Measurements from ENCODE around the gene CCNB1.
"Not testable (repeated sequence)": the region's sequence is repeated elsewhere in the genome, so short reads cannot be mapped to it uniquely, and the experiment has no call there.

CCNB1 gene

DNA sequence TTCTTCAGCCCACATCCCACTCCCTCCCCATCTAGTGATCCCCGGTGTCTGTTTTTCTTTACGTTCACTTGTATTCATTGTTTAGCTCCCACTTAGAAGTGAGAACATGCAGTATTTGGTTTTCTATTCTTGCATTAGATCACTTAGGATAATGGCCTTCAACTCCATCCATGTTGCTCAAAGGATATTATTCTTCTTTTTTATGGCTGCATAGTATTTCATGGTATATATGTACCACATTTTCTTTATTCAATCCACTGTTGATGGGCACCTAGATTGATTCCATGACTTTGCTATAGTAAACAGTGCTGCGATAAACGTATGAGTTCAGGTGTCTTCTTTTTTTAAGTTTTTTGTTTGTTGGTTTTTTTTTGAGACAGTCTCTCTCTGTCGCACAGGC is 29.1 kb upstream of the CCNB1 start:
- no peak for TF ChIP-seq ZNF274 (IDR thresholded peaks at IDR 0.05; ENCODE audit: low read depth, low read length)
- TF ChIP-seq YY1 (IDR thresholded peaks at IDR 0.05; ENCODE audit: insufficient read depth, insufficient read length) = no peak
- no peak for TF ChIP-seq SUZ12 (IDR thresholded peaks at IDR 0.05; ENCODE audit: extremely low read depth, insufficient read depth, insufficient read length)
- DNase-seq (ENCODE audit: low read depth, low spot score) = no peak
- Histone ChIP-seq H3K4me3 (ENCODE audit: insufficient read length, low read depth) (no peak overlapping the region), H3K27me3 (ENCODE audit: insufficient read depth, insufficient read length) (no peaks in the 10 kb centered on the region), H3K9ac (ENCODE audit: insufficient read length, low read depth) (no peak overlapping the region), H3K4me1 (ENCODE audit: insufficient read depth, insufficient read length) (no peaks in the 10 kb centered on the region), H3K36me3 (ENCODE audit: insufficient read depth, insufficient read length, low read length) (peaks cover 4% of the 10 kb centered on the region), H3K9me3 (ENCODE audit: insufficient read depth, low read length) (no peaks in the 10 kb centered on the region)

DNA sequence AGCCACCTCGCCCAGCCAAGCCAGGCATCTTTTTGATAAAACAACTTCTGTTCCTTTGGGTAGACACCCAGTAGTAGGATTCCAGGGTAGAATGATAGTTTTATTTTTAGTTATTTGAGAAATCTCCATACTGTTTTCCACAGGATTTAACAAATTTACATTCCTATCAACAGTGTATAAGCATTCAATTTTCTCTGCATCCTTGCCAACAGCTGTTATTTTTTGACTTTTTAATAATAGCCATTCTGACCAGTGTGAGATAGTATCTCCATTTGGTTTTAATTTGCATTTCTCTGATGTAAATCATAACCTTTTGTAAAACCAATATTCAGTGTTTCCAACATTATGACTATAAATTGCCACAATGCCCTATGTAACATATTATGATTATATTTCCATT is 28.2 kb upstream of the CCNB1 start:
- H3K9ac ChIP-seq (ENCODE audit: insufficient read length, low read depth) = no peak overlapping the region
- no peaks in the 10 kb centered on the region for H3K9me3 ChIP-seq (ENCODE audit: insufficient read depth, low read length)
- no peaks in the 10 kb centered on the region for H3K36me3 ChIP-seq (ENCODE audit: insufficient read depth, insufficient read length, low read length)
- TF ChIP-seq YY1 (IDR thresholded peaks at IDR 0.05; ENCODE audit: insufficient read depth, insufficient read length) = no peak
- no peak for TF ChIP-seq ZNF274 (IDR thresholded peaks at IDR 0.05; ENCODE audit: low read depth, low read length)
- TF ChIP-seq SUZ12 (IDR thresholded peaks at IDR 0.05; ENCODE audit: extremely low read depth, insufficient read depth, insufficient read length) = no peak
- H3K4me1 ChIP-seq (ENCODE audit: insufficient read depth, insufficient read length) = no peaks in the 10 kb centered on the region
- H3K4me3 ChIP-seq (ENCODE audit: insufficient read length, low read depth) = no peak overlapping the region
- no peak for DNase-seq (ENCODE audit: low read depth, low spot score)
- H3K27me3 ChIP-seq (ENCODE audit: insufficient read depth, insufficient read length) = no peaks in the 10 kb centered on the region

DNA sequence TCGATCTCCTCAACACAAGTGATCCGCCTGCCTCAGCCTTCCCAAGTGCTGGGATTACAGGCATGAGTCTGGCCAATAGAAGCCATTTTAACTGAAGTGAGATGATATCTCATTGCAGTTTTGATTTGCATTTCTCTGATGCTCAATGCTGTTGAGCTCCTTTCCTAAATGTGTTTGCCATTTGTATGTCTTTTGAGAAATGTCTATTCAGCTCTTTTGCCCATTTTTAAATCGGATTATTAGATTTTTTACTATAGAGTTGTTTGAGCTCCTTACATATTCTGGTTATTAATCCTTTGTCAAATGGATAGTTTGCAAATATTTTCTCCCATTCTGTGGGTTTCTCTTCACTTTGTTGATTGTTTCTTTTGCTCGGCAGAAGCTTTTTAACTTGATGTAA is 26.7 kb upstream of the CCNB1 start:
- not testable (repeated sequence) for H3K9me3 ChIP-seq (ENCODE audit: insufficient read depth, low read length); H3K36me3 ChIP-seq (ENCODE audit: insufficient read depth, insufficient read length, low read length); DNase-seq (ENCODE audit: low read depth, low spot score); H3K4me1 ChIP-seq (ENCODE audit: insufficient read depth, insufficient read length); H3K9ac ChIP-seq (ENCODE audit: insufficient read length, low read depth); H3K4me3 ChIP-seq (ENCODE audit: insufficient read length, low read depth); H3K27me3 ChIP-seq (ENCODE audit: insufficient read depth, insufficient read length)

DNA sequence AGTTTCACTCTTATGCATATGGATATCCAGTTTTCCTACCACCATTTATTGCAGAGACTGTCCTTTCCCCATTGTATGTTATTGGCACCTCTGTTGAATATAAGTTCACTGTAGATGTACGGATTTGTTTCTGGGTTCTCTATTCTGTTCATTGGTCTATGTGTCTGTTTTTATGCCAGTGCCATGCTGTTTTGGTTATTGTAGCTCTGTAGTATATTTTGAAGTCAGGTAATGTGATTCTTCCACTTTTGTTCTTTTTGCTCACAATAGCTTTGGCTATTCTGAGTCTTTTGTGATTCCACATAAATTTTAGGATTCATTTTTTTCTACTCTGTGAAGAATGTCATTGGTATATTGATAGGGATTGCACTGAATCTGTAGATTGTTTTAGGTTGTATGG is 26.1 kb upstream of the CCNB1 start:
- TF ChIP-seq ZNF274 (IDR thresholded peaks at IDR 0.05; ENCODE audit: low read depth, low read length) (no peak), SUZ12 (IDR thresholded peaks at IDR 0.05; ENCODE audit: extremely low read depth, insufficient read depth, insufficient read length) (no peak), YY1 (IDR thresholded peaks at IDR 0.05; ENCODE audit: insufficient read depth, insufficient read length) (no peak)
- no peaks in the 10 kb centered on the region for H3K27me3 ChIP-seq (ENCODE audit: insufficient read depth, insufficient read length)
- H3K9me3 ChIP-seq (ENCODE audit: insufficient read depth, low read length) = no peaks in the 10 kb centered on the region
- H3K36me3 ChIP-seq (ENCODE audit: insufficient read depth, insufficient read length, low read length) = no peaks in the 10 kb centered on the region
- no peak overlapping the region for H3K4me3 ChIP-seq (ENCODE audit: insufficient read length, low read depth)
- no peaks in the 10 kb centered on the region for H3K4me1 ChIP-seq (ENCODE audit: insufficient read depth, insufficient read length)
- no peak for DNase-seq (ENCODE audit: low read depth, low spot score)
- no peak overlapping the region for H3K9ac ChIP-seq (ENCODE audit: insufficient read length, low read depth)

DNA sequence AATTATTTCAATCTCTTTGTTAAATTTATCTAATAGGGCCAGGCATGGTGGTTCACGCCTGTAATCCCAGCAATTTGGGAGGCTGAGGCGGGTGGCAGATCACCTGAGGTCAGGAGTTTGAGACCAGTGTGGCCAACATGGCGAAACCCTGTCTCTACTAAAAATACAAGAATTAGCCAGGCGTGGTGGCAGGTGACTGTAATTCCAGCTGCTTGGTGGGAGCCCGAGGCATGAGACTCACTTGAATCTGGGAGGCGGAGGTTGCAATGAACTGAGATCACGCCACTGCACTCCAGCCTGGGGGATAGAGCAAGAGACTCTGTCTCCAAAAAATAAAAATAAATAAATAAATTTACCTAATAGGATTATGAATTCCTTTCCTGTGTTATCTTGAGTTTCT is 18.4 kb upstream of the CCNB1 start:
- DNase-seq (ENCODE audit: low read depth, low spot score); H3K36me3 ChIP-seq (ENCODE audit: insufficient read depth, insufficient read length, low read length); H3K9me3 ChIP-seq (ENCODE audit: insufficient read depth, low read length); H3K4me1 ChIP-seq (ENCODE audit: insufficient read depth, insufficient read length); H3K27me3 ChIP-seq (ENCODE audit: insufficient read depth, insufficient read length); H3K9ac ChIP-seq (ENCODE audit: insufficient read length, low read depth); H3K4me3 ChIP-seq (ENCODE audit: insufficient read length, low read depth): not testable (repeated sequence)

DNA sequence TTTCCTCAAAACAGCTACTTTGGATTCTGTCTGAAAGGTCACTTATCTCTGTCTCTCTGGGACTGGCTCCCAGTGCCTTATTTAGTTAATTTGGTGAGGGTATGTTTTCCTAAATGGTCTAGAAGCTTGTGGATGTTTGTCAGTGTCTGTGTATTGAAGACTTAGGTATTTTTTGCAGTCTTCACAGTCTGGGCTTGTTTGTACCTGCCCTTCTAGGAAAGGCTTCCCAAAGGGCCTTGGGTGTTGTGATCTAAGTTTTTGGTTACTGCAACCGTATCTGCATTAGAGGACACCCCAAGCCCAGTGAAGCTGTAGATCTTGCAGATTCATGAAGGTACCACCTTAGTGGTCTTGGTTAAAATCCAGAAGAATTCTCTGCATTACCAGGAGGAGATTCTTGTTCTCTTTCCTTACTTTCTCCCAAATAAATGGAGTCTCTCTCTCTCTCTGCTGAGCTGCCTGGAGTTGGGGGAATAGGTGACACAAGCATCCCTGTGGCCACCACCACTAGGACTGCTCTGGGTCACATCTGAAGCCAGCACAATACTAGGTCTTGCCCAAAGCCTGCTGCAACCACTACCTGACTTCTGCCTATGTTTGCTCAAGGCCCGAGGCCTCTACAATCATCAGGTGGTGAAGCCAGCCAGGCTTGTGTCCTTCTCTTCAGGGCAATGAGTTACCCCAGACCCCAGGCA is 17.8 kb upstream of the CCNB1 start:
- H3K4me3 ChIP-seq (ENCODE audit: insufficient read length, low read depth) = no peak overlapping the region
- H3K9ac ChIP-seq (ENCODE audit: insufficient read length, low read depth) = no peak overlapping the region
- H3K4me1 ChIP-seq (ENCODE audit: insufficient read depth, insufficient read length) = no peaks in the 10 kb centered on the region
- H3K27me3 ChIP-seq (ENCODE audit: insufficient read depth, insufficient read length) = no peaks in the 10 kb centered on the region
- TF ChIP-seq ZNF274 (IDR thresholded peaks at IDR 0.05; ENCODE audit: low read depth, low read length) (no peak), SUZ12 (IDR thresholded peaks at IDR 0.05; ENCODE audit: extremely low read depth, insufficient read depth, insufficient read length) (no peak), YY1 (IDR thresholded peaks at IDR 0.05; ENCODE audit: insufficient read depth, insufficient read length) (no peak)
- DNase-seq (ENCODE audit: low read depth, low spot score) = no peak
- H3K9me3 ChIP-seq (ENCODE audit: insufficient read depth, low read length) = no peaks in the 10 kb centered on the region
- no peaks in the 10 kb centered on the region for H3K36me3 ChIP-seq (ENCODE audit: insufficient read depth, insufficient read length, low read length)

DNA sequence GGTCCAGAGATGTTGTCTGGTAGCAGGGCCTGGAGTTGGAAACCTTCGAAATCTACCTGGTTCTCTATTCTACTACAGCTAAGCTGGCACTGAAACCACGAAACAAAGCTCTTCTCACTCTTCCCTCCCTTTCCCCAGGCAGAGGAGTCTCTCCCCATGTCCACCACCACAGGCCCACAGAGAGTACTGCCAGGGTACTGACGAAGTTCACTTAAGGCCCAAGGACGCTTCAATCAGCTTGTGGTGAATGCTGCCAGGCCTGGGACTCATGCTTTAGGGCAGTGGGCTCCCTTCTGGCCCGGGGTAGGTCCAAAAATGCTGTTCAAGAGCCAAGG is 17.3 kb upstream of the CCNB1 start:
- Histone ChIP-seq H3K4me1 (ENCODE audit: insufficient read depth, insufficient read length) (no peaks in the 10 kb centered on the region), H3K9me3 (ENCODE audit: insufficient read depth, low read length) (no peaks in the 10 kb centered on the region), H3K4me3 (ENCODE audit: insufficient read length, low read depth) (no peak overlapping the region), H3K36me3 (ENCODE audit: insufficient read depth, insufficient read length, low read length) (no peaks in the 10 kb centered on the region), H3K27me3 (ENCODE audit: insufficient read depth, insufficient read length) (no peaks in the 10 kb centered on the region), H3K9ac (ENCODE audit: insufficient read length, low read depth) (no peak overlapping the region)
- TF ChIP-seq SUZ12 (IDR thresholded peaks at IDR 0.05; ENCODE audit: extremely low read depth, insufficient read depth, insufficient read length) (no peak), YY1 (IDR thresholded peaks at IDR 0.05; ENCODE audit: insufficient read depth, insufficient read length) (no peak), ZNF274 (IDR thresholded peaks at IDR 0.05; ENCODE audit: low read depth, low read length) (no peak)
- DNase-seq (ENCODE audit: low read depth, low spot score) = no peak

DNA sequence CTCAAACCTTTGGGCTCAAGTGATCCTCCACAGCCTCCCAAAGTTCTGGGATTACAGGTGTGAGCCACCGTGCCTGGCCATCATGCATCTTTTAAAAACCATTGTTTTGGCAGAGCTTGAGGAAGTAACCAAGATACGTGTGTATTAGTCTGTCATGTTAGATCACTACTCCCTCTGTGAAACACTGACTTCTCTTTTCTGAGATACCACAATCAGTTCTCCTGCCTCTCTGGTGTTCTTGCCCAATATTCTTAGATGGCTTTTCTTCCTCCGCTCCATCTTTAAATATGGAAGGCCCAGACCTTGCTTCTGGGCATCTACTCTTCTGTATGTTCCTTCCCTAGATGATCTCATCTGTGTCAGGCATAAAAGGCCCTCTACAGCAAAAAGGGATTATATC is 14.2 kb upstream of the CCNB1 start:
- TF ChIP-seq YY1 (IDR thresholded peaks at IDR 0.05; ENCODE audit: insufficient read depth, insufficient read length) = no peak
- no peaks in the 10 kb centered on the region for H3K4me1 ChIP-seq (ENCODE audit: insufficient read depth, insufficient read length)
- no peaks in the 10 kb centered on the region for H3K27me3 ChIP-seq (ENCODE audit: insufficient read depth, insufficient read length)
- no peaks in the 10 kb centered on the region for H3K36me3 ChIP-seq (ENCODE audit: insufficient read depth, insufficient read length, low read length)
- no peak overlapping the region for H3K4me3 ChIP-seq (ENCODE audit: insufficient read length, low read depth)
- no peak overlapping the region for H3K9ac ChIP-seq (ENCODE audit: insufficient read length, low read depth)
- DNase-seq (ENCODE audit: low read depth, low spot score) = no peak
- no peaks in the 10 kb centered on the region for H3K9me3 ChIP-seq (ENCODE audit: insufficient read depth, low read length)
